Left ventricle myocardium inferior (tissue), 1 donor: Measurements from ENCODE around the gene TRPV3. TPM values are rescaled to one million over a fixed set of nuclear protein-coding genes. Genes with fewer than 3 reads are reported as not detected.

ENCODE experiments used
- DNase-seq: peaks from one replicate; pipeline ENCODE4 v3.0.0-alpha.2; 2020
- H3K27ac ChIP-seq: fragments of 200-600 bp; replicated peaks from 2 replicates; pipeline ENCODE4 v1.8.0; 2021
- H3K27me3 ChIP-seq: fragments of 200-600 bp; 2 replicates; pipeline ENCODE4 v1.8.0; 2021; ENCODE audit warnings: low read depth
- H3K36me3 ChIP-seq: fragments of 200-600 bp; 2 replicates; pipeline ENCODE4 v1.8.0; 2021
- H3K4me1 ChIP-seq: fragments of 200-600 bp; 2 replicates; pipeline ENCODE4 v1.8.0; 2021
- H3K4me3 ChIP-seq: fragments of 200-600 bp; 2 replicates; pipeline ENCODE4 v1.8.0; 2021; ENCODE audit warnings: mild to moderate bottlenecking, moderate library complexity
- H3K9me3 ChIP-seq: fragments of 200-600 bp; replicated peaks from 2 replicates; pipeline ENCODE4 v1.8.0; 2021
- CTCF ChIP-seq: fragments of 200-600 bp; IDR thresholded peaks from 2 replicates; pipeline ENCODE4 v1.8.0; 2021; ENCODE audit warnings: antibody characterized with exemption, mild to moderate bottlenecking, borderline replicate concordance
- intact Hi-C: fragments of 100-400 bp; cut with micrococcal nuclease; formaldehyde crosslinking; loops from one replicate; pipeline ENCODE4 v1.11.0; 2022
- total RNA-seq: library from RNA; stranded (reverse); fragmentation: NEBNext Ultra II Directional; extraction: Animal tissue kit (Norgen Biotek cat#: 25700); gene quantifications from one replicate; pipeline ENCODE4 v1.2.1, GENCODE V29; 2021
- donor health status: DM: no; HTN: yes; CAD: no; lungs with severe emphysema.

TRPV3 gene
- total RNA-seq, 1 donor from 2014 or later = 1.0 TPM

- H3K36me3 ChIP-seq = no peaks in the 10 kb centered on the region
- H3K4me1 ChIP-seq = peaks cover 4% of the 10 kb centered on the region
- H3K27me3 ChIP-seq = no peaks in the 10 kb centered on the region
- intact Hi-C loops = no loop called here
- H3K9me3 ChIP-seq = no peaks in the 10 kb centered on the region
- TF ChIP-seq CTCF = no peak
- DNase-seq = no peak
- no peak overlapping the region for H3K4me3 ChIP-seq
- H3K27ac ChIP-seq = no peak overlapping the region
Measured at GRCh38 chr17:3506054-3506453, 51.6 kb downstream of the TRPV3 start.

- Histone ChIP-seq H3K27me3 (no peaks in the 10 kb centered on the region), H3K27ac (no peak overlapping the region), H3K4me1 (peaks cover 4% of the 10 kb centered on the region), H3K4me3 (no peak overlapping the region), H3K9me3 (no peaks in the 10 kb centered on the region), H3K36me3 (no peaks in the 10 kb centered on the region)
- TF ChIP-seq CTCF = no peak
- intact Hi-C loops = no loop called here
- no peak for DNase-seq
Measured at GRCh38 chr17:3505008-3505407, 52.6 kb downstream of the TRPV3 start.

- Histone ChIP-seq H3K4me1 (peaks cover 4% of the 10 kb centered on the region), H3K9me3 (no peaks in the 10 kb centered on the region), H3K27me3 (no peaks in the 10 kb centered on the region), H3K27ac (no peak overlapping the region), H3K4me3 (no peak overlapping the region), H3K36me3 (no peaks in the 10 kb centered on the region)
- intact Hi-C loops = no loop called here
- DNase-seq = no peak
- no peak for TF ChIP-seq CTCF
Measured at GRCh38 chr17:3503285-3503684, 54.3 kb downstream of the TRPV3 start.

- intact Hi-C loops = no loop called here
- Histone ChIP-seq H3K9me3 (no peaks in the 10 kb centered on the region), H3K36me3 (no peaks in the 10 kb centered on the region), H3K4me3 (no peak overlapping the region), H3K27me3 (no peaks in the 10 kb centered on the region), H3K4me1 (peaks cover 4% of the 10 kb centered on the region), H3K27ac (no peak overlapping the region)
- DNase-seq = no peak
- TF ChIP-seq CTCF = no peak
Measured at GRCh38 chr17:3502466-3502865, 55.1 kb downstream of the TRPV3 start.

GRCh38 chr17:3501344-3501743 is 56.3 kb downstream of the TRPV3 start:
- no peaks in the 10 kb centered on the region for H3K9me3 ChIP-seq
- peaks cover 4% of the 10 kb centered on the region for H3K4me1 ChIP-seq
- no peaks in the 10 kb centered on the region for H3K27me3 ChIP-seq
- intact Hi-C loops = no loop called here
- no peak for DNase-seq
- H3K4me3 ChIP-seq = no peak overlapping the region
- no peaks in the 10 kb centered on the region for H3K36me3 ChIP-seq
- H3K27ac ChIP-seq = no peak overlapping the region
- TF ChIP-seq CTCF = no peak

- no peak for DNase-seq
- Histone ChIP-seq H3K9me3 (no peaks in the 10 kb centered on the region), H3K36me3 (no peaks in the 10 kb centered on the region), H3K4me1 (no peaks in the 10 kb centered on the region), H3K4me3 (no peak overlapping the region), H3K27me3 (no peaks in the 10 kb centered on the region), H3K27ac (no peak overlapping the region)
- no peak for TF ChIP-seq CTCF
- intact Hi-C loops = no loop called here
Measured at GRCh38 chr17:3497101-3497500, 60.5 kb downstream of the TRPV3 start.
